HG02970 (cell line): Measurements from ENCODE around the gene C1QB.

ENCODE experiments used
- ATAC-seq: cut with Tn5 transposase; IDR thresholded peaks from one replicate; pipeline ENCODE4 v1.9.1; 2021; ENCODE audit warnings: mild to moderate bottlenecking, moderate library complexity, moderate number of reproducible peaks; ENCODE audit not compliant: unreplicated experiment, low FRiP score

C1QB gene

DNA sequence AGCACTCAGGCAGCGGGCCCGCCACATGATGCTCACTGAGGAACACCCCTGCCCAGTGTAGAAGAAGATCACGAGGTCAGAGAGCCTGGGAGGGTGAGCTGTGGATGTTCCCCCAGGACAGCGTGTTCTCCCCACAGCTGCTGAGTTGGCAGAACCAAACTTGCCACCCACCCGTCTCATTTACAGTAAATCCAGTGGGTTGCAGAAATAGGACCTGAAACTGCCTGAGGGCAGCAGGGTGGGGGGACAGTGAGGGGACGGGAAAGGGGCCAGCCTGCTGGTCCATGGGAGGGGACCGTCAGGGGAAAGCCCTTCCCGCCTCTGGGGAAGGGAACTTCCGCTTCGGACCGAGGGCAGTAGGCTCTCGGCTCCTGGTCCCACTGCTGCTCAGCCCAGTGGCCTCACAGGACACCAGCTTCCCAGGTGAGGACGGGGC, at the start of gene C1QB:
Gene C1QB (plus strand): TSS at position 356 of the 436 bp plus-strand sequence. CDS start 6,227 bp downstream, outside the sequence.
- no peak for ATAC-seq

GRCh38 chr1:22606161-22606560, 46.9 kb upstream of the C1QB start:
- ATAC-seq, result no peak

DNA sequence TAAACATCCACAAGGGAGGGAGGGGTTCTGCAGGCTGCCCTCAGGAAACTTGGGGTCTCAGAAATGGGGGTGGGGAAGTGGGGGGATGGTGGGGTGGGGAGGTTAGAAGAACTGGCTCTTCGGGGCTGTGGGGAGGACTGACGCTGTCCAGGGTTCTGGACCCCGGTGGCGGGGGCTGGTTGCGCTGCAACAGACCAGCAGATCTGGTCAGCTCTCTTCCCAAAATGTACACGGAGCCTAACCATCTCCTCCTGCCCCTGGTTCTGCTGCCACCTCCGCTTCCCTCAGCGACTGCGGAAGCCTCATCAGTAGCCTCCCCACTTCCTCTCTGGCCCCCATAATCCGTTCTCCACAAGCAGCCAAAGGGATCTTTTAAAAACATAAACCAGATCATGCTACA, 45.9 kb upstream of the C1QB start:
- no peak for ATAC-seq

DNA sequence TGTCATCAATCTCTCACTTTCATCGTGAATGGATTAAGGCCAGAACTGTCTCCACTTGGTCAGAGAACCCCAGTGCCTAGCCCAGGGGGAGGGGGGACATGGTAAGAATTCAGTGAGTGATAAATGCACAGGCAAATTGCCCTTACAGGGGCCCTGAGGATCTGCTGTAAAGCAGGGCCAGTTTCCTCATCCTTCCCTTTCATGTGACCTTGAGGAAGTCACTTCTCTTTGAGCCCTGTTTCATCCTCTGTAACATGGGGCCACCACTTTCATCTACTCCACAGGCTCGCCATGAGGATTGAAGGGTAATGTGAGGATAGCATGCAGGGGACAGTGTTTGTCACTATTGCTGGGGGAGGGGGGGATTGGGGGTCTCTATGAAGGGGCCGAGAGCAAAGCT, 44.7 kb upstream of the C1QB start:
- no peak for ATAC-seq

DNA sequence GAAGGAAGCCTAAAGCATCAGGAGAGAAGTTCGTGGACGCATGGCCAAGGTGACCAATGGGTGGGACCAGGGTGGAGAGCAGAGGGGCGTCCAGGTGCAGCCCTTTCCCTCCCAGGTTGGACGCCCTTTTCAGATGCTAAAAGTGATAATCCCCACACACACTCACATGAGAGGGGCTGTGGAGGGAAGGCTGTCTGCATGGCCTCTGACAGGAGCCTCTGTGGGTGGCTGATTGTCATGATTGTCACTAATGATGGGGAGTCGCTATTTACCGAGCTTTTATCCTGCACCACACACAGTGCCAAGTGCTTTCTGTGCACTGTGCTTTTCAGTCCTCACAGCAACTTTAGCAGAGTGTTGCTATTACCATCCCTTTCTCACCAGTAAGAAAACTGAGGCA, 43.7 kb upstream of the C1QB start:
- no peak for ATAC-seq

- ATAC-seq, result no peak
These were observed 41.5 kb upstream of the C1QB start for GRCh38 chr1:22611530-22611947.

DNA sequence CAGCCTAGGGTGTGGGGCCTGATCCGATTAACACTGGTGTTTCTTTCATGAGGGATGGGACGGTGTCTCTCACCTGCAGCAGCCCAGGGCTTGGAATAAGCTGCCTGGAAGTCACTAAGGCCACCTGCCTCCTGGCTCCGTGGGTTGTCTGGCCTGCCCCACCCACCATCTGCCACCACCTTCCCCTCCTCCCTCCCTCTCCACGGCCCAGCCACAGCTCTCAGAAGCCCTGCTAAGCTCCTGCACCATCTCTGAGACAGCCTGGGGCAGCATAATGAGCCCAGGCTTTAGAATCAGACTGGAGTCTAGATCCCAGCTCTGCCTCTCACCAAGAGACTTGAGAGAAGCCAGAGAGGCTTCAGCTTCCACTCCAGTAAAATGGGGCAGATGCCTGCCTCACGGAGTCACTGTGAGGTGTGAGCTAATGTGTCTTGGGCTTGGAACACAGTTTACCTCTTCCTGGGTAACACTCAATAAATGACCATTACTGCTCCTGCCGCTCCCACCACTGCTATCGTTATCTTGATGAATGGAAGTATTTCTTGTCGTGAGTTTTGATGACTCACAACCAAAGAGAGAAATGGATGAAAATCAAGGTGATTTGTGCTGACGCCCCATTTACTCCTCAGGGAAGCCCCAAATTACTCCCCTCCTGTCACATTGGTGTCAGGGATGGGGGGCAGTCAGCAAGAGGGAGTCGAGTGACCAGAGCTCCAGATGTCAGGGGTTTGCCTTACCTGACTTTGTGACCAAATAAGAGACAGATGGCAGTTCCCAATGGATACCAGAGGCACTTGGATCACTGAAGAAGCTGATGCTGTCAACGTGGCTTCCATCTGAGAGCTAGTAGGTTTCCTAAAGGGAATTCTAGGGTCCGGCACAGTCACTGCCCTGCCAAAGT, 40.1 kb upstream of the C1QB start:
- no peak for ATAC-seq

DNA sequence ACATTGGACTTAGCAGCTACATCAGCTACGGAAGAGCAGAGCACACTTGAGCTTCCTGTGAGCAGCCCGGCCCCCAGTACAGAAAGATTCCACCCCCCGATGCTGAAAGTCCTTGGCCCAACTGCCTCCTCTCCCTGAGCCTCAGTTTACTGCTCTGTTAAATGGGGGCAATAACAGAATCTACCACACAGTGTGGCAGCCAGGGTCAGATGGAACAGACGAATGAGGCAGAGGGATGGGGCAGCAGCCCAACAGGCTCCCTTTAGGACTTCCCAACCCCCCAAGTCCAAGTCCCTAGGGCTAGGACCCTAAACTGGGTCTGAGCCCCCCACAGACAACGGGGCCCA, 39.5 kb upstream of the C1QB start:
- ATAC-seq, result no peak

GRCh38 chr1:22613951-22614350, 39.1 kb upstream of the C1QB start:
- no peak for ATAC-seq

- ATAC-seq, result no peak
These were observed 37.1 kb upstream of the C1QB start for GRCh38 chr1:22615886-22616285.

DNA sequence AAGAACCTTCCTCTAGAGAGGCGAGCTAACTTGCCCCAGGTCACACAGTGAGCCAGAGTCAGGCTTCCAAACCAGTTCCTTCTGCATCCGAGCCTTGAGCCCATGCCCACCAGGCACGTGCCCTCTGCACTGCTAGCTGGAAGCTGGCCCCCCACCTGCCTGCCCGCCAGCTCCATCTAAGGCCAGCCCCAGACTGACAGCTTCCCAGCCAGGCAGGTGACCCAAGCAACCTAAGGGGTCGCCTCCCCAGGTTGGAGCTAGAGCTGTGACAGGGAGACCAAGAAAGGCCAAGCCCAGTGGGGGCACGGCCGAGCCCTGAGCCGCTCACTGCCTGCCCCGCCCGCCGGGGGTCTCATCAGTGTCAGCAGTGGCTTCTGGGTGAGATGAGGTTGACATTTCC, 36.5 kb upstream of the C1QB start:
- no peak for ATAC-seq

DNA sequence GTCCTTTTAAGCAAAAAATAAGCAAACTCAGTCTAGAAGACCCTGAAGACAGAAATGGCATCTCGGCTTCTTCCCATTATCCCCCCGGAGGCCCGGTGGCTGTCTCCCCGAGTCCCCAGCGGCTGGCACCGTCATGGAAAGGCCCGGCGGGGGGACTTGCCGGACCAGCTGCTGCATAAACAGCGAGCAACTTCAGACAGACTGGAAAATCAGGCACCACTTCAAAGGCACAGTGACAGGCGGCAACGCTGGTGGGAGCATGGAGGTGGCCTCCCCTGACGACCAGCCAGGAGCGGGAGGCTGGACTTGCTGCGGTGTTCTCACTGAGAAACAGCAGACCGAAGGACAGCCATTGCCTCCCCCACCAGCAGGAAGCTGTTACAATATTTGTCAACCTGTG, 35.0 kb upstream of the C1QB start:
- ATAC-seq, result no peak

GRCh38 chr1:22619252-22619651, 33.8 kb upstream of the C1QB start:
- no peak for ATAC-seq

DNA sequence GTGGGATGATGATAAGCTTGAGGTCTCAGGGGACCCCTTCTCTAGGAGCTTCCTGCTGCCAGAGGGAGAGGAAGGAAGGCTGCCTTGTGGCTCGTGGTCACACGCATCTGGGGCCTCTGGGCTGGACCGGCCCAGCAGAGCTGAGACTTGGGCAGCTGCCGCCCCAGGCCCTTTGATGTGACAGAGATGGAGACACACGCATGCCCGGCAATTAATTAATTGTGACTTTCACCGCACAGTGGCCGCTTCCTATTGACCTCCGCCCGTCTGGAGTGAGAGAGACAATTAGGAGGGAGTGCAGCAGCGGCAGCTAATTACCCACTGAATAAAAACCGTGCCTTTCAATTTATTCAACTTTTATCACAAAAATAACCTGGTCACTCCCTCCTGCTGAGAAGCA, 33.2 kb upstream of the C1QB start:
- ATAC-seq, result no peak

GRCh38 chr1:22621761-22622160, 31.3 kb upstream of the C1QB start:
- ATAC-seq, result no peak

- no peak for ATAC-seq
These were observed 27.6 kb upstream of the C1QB start for GRCh38 chr1:22625262-22625925.

GRCh38 chr1:22626237-22627157, 26.5 kb upstream of the C1QB start:
- ATAC-seq, result no peak

DNA sequence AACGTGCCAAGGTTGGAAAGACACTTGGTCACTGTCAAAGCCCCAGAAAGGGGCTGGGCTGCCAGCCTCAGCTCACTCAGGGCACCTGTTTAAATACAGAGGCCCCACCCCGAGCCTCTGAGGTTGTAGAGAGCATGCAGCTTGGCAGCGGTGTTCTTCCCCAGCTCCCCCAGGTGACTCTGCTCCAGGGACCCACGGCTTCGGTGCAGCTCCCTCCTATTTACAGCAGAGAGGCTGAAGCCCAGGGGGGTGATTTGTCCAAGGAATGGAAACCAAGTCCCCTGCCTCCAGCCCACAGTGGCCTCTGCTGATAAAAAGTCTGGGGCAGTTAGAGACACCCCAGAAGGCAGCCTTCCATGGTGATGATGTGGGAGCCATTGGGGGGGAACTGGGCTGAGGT, 25.7 kb upstream of the C1QB start:
- no peak for ATAC-seq

GRCh38 chr1:22628698-22629444, 24.2 kb upstream of the C1QB start:
- no peak for ATAC-seq

DNA sequence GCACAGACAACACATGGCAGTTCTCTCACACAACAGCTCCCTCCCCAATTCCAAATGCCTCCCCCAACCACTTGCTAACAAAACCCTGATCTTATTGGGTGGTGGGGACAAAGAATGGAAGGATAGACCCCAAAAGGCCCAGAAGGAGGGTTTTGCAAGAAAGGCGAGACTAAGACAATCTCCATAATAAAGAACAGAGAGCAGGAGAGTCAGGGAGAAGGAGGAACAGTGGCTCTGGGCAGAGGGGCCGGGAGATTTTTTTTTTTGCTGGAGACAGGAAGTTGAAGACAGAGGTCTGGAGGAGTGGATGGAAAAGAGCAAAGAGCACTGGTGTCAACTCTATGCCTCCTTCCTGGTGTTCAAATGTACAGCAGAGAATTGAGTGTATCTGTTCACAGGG, 23.1 kb upstream of the C1QB start:
- no peak for ATAC-seq
